GM21423 (cell line): Measurements from ENCODE around the gene KCTD21.
A peak's percentile ranks its signal among the peaks of the same experiment; 100 is the strongest.

Experiments
- ATAC-seq: cut with Tn5 transposase; IDR thresholded peaks from one replicate; pipeline ENCODE4 v1.9.1; 2021; ENCODE audit warnings: mild to moderate bottlenecking, moderate library complexity; ENCODE audit not compliant: unreplicated experiment

Gene KCTD21

DNA sequence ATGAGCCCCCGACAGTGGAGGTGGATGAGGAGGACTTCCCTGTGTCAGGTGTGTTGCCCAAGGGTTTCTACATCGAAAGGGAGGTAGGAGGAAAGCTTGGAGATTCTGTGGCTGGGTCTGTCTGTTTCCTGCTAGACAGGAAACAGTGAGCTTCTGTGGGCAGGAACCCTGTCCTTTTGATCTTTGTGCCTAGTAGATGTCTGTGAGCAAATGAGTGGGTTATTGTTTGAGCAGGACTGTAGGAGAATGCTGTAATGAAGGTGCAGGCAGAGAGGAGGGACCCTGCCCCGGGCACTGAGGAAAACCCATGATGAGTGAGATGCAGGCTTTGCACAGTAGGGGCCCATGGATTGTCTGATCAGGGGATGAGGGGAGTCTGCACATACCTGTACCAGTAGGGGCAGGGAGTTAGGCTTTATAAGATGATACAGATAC lies 14.3 kb upstream of the KCTD21 start:
- ATAC-seq: no peak

DNA sequence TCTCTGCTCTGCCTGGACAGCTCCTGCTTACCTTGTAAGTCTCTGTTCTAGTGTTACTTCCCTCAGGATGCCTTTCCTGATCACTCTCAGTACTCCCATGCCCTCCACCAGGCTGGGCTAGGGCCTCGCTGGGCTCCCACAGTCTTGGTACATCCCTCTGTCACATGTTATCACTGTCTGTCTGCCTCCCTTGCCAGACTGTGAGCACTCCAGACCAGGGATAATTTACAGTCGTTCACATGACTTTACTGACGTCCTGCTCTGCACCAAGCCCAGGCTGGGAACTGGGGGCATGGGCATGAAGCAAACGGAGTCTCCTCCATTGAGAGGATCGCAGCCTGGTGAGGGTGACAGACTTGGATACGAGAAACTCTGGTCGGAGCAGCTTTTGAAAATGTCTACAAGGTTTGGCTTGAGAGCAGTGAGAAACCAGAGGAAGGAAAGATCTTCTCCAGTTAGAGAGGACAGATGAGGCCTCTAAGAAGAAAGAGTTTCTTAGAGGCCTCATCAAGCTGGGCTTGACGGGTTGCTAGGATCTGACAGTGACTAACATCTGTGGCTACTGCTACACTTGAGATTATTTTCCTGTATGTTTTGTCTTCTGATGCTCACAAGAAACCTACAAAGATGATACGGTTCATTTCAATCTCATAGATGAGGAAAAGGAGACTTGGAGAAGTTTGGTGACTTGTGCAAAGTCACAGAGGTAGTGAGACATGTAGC lies 12.8 kb upstream of the KCTD21 start:
- no peak for ATAC-seq

DNA sequence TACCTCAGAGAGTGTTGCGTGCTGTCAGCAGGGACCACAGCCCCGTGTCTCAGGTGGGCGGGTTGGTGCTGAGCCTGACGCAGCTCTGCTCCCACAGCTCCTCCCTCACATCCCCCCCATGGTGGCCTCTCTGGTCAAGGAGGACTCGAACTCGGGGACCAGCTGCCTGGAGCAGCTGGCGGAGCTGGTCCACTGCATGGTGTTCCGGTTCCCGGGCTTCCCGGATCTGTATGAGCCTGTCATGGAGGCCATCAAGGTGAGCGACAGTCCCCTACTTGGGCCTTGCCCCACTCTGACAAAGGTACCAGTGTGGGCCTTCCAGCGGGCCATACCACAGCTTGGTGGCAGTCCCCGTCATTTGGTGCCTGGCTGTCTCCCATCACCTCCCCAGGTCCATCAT lies 12.1 kb upstream of the KCTD21 start:
- ATAC-seq: no peak

DNA sequence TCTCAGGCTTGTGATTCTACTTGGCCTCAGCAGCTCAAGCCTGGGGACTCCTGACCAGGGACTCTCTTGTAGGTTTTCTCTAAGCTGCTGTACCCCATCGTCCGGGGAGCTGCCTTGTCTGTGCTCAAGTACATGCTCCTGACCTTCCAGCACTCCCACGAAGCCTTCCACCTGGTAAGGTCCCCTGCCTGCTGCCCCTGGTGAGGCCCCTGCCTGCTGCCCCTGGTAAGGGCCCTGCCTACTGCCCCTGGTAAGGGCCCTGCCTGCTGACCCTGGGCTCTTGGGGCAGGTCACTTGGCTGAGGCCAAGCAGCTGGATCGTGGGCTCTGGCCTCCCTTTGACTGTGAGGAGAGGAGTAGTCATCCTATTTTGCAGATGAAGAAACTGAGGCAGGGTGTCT lies 11.6 kb upstream of the KCTD21 start:
- ATAC-seq: no peak

DNA sequence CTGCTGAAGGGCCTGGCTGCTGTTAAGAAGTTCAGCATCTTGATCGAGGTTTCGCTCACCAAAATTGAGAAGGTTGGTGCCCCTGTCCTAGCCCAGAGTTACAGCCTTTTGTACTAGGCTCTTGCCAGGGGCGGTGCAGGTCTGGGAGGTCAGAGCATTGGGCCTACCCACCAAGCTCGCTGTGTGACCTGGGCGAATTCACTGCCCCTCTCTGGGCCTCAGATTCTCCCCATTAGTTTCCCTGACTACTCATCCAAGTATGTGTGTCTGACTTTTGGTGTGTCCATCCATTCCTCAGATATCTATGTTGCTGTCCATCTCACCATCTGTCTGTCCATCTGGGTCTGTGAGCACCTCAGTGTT lies 11.2 kb upstream of the KCTD21 start:
- no peak for ATAC-seq

DNA sequence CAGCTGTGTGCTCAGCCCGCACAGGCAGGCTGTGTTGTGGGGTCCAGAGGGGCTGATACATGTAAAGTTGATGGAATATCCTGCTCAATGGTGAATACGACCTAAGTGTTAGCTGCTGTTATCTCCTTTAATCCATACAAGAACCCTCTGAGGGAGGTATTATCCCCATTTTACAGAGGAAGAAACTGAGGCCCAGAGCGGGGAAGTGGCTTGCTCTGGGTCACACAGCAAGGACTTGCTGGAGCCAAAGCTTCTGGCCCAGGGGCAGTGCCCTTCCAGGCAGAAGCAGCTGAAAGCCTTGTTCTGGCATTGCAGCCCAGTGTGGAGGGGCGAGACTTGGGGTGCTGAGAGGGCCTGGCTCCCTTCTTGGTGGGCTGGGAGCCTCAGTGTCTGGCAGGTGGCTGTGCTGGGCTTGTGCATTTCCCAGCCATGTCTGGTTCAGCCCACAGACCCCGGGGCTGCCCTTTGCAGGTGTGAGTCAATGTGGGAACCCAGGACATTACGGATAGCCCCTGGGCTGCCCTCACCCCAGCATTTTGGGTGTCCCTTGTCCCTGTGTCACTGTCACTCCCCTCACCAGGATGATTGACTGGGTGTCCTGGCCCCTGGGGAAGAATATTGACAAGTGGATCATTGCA lies 10.7 kb upstream of the KCTD21 start:
- no peak for ATAC-seq

DNA sequence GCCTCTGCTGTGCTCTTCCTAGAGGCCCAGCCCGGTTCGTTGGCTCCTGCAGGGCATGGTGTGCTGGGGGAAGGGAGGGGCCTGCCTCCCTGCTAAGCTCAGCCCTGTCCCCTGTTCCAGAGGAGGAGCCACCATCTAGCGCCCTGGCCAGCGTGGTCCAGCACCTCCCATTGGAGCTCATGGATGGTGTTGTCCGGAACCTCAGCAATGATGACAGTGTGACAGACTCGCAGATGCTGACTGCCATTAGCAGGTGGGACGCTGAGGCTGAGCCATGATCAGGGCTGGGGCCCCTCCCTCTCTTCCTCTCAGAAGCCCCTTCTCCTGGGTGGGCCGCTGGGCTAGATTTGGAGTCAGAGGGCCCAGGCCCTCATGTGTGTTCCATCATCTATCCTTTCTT lies 9.4 kb upstream of the KCTD21 start:
- no peak for ATAC-seq

DNA sequence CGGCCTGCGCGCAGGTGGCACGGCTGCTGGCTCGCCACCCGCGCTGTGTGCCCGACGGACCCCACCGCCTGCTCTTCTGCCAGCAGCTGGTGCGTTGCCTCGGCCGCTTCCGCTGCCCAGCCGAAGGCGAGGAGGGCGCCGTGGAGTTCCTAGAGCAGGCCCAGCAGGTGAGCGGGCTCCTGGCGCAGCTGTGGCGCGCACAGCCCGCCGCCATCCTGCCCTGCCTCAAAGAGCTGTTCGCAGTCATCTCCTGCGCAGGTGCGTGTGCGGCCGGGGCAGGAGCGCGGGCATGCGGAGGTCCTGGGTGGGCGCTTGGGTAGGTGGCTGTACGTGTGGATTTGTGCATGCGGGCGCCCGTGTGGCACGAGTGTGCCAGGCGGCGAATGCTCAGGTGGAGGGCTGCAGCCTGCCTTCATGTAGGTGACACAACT lies 8.2 kb upstream of the KCTD21 start:
- ATAC-seq: no peak

DNA sequence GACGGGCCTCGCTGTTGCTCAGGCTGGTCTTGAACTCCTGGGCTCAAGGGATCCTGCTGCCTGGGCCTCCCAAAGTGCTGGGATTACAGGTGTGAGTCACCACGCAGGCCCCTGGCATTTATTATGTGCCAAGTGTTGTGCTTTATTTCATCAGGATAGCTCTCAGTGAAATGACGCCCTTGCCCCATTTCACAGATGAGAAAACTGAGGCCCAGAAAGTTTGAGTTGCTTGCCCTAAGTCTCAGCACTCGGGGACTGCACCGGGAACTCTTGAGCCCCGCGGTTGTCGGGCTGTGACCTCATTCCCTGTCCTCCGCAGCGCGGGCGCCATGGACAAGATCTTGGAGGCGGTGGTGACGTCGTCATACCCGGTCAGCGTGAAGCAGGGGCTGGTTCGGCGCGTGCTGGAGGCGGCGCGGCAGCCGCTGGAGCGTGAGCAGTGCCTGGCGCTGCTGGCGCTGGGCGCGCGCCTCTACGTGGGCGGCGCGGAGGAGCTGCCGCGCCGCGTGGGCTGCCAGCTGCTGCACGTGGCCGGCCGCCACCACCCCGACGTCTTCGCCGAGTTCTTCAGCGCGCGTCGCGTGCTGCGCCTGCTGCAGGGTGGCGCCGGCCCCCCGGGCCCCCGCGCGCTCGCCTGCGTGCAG lies 7.6 kb upstream of the KCTD21 start:
- no peak for ATAC-seq

DNA sequence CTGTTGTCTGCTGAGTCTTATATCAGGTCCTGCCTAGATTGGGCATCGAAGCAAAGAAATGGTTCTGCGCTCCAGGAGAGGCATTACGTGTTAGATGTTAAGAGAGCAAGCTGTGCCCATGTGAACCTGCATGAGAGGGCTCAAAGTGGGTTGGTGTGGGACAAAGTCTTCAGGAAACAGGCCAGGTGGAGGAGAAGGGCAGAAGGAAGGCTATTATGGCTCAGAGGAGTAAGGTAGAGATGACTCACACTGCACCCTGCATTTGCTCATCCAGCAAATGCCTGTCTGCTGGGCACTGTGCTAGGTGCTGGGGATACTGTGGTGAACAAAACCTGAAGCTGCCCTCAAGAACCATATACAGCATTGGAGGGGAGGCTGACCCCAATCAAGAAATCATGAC lies 6.1 kb upstream of the KCTD21 start:
- ATAC-seq: no peak

DNA sequence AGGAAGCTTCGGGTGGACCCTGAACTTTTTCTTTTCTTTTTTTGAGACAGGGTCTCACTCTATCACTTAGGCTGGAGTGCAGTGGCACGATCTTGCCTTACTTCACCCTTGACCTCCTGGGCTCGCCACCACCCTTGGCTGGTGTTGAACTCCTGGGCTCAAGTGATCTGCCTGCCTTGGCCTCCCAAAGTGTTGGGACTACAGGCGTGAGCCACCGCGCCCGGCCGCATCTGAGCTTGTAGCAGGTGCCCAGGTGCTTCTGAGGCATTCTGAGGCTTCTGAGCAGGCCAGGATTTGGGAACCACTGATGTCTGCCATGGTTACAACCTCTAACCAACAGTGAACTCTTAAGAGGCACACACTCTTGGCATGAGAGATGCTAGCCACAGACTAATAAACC lies 5.4 kb upstream of the KCTD21 start:
- ATAC-seq: no peak

DNA sequence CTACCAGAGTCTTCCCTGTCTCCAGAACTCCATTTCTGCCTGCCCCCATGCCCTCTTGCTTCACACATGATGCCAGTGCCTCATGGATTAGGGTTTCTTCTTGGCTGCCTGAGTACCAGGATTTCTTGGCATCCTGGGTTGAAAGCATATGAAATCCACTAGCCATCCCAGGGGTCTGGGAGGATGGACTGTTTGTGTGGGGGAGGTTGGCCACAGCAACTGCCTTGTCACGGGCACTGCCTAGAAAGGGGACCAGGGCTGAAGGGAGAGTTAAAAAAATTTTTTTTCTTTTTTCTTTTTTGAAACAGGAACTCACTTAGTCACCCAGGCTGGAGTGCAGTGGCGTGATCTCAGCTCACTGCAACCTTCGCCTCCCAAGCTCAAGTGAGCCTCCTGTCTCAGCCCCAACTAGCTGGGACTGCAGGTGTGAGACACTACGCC lies 4.5 kb upstream of the KCTD21 start:
- no peak for ATAC-seq

DNA sequence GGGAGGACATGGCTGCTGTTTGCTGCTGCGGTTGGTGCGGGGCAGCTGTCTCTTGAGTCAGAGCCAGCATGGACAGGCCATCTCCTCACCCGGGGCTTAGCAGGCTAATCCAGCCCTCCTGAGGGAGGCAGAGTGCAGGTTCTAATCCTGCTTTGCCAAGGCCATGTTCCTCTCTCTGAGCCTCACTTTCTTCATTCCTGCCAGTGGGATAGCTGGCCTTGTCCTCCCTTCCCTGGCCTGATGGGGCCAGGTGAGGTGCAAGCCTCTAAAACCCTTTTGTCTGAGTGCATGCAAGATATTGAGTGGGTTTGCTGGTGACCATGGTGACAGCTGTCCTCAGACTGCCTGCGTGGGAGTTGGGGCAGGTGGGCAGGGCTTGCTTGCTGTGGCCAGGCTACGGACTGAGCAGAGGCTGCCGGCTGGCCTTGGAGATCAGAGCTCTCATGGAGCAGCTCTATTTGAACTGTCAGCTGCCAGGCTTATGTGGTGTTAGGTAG lies 3.8 kb upstream of the KCTD21 start:
- no peak for ATAC-seq

DNA sequence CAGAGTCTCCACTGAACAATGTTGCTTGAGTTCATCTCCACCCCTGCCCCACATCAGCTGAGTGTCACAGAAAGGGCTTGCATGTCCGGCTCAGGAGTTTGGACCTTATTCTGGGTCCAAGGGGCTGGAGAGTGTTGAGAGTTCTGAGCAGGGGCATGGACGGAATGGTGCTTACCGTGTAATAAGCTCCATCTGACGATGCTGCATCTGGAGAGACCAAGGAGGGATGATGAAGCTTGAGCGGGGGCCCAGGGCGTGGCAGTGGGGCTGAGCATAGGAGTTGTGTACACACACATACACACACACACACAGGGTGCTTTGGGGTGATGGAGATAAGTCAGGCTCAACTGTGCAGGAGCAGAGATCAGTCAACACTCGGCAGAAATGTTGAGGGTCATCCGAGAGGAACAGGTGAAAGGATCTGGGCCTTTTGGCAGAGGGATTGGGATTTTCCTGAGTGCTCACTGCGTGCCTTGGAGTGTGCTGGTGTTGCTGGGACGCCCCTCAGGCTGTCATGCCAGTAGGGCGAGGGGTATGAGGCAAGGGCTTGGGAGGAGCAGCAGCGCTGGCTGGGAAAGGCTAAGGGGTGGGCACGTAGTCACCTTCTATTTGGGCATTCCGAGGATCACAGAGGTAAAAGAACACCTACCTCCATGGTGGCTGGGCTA lies 2.6 kb upstream of the KCTD21 start:
- no peak for ATAC-seq

DNA sequence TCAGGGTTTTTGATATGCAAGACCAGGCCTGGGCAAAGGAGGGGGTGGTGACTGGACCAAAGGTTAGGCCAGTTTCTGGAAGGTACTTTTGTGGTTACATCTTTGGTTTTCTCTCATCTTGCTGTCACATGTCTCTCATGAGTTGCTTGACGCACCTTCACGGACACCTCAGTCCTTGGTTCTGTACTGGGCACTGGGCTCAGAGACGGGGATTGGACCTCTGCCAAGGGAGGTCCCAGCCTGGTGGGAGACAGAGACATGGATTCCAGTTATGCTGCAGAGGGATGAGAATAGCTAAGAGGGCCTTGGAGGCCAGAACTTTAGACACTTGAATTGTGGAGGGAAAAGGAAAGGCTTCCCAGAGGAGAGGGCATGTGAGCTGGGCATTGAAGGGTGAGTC lies 1.9 kb upstream of the KCTD21 start:
- no peak for ATAC-seq

DNA sequence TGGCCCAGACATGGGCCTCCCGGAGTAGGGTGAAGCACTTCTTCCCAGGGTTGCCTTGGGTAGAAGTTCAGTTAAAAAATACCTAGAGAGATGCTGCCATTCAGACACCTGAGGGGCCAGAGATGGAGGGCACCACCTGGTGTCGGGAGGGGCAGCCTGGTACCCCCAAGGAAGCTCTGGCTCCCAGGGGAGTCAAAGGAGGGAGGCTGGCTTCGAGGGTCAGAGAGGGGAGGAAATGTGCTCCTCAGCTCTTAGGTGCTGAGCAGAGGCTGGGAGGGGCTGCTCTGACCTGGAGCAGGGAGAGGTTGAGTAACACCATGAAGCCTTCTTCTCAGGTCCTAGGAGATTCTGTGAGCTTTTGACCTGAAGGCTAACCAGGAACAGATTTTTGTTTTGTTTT lies 1.4 kb upstream of the KCTD21 start:
- no peak for ATAC-seq

DNA sequence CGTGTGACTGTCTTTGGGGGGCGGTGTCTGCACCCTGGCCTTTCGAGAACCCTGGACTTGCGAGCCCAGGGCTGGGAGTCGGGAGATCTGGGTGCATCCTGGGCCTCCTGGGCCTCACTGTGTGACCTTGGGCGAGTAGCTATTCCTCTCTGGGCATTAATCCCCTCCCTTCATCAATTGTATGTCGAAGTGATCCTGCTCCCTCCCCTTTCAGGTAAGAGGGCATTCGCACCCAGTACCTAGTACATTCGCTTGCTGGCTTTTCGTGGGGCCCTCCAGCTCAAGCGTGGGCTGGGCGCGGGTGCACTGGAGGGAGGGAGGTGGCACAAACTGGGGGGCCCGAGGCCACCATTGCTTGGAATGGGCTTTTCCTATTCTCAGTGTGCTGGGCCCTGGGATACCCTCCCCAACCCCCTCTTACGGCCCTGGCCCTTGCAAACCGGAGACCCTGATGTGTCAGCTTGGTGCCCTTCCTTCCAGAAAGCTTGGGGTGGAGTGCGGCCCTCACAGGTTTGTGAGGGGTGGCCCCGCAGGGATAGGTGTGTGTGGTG lies 823 bp upstream of the KCTD21 start:
- no peak for ATAC-seq

DNA sequence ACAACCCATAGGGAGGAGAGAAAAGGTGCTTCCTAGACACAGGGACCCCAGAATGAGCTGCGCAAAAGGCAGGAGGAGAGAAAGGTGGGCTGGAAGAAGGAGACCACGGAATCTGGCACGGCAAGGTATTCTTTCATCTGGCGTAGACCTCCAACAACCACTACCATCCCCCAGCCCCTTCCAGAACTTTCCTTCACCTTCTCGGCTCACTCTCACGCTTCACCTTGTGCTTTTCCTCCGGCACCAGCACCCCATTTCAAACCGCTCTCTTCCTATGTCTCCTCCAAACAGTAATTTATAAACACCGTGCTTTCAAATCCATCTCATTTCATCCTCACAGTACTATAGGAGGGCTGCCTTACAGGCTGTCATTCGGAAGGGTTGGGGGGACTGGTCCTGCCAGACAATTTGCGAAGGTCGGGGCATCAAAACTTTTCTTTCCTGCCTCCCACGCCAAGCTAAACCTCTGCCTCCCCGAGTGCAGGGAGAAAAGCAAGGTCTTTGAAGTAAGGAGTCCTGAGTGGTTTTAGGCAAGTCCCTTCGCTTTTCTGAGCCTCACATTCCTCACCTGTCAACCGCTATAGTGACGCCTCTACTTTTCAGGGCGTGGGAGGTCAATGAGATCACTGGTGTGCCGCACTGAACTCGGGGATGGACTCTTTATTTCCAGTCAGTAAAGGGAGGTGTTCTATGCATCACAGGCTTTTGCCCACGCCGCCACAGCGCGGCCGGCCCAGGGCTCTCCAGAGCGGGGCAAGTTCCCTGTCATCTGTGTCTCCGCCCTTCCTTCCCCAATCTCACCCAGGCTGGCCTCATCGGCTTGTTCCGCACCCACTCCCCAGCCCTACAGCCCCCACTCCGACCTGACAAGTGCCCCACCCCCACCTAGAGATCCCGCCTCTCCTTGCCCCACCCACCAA lies 800 bp downstream of the KCTD21 start:
- peak; percentile 19 for ATAC-seq

DNA sequence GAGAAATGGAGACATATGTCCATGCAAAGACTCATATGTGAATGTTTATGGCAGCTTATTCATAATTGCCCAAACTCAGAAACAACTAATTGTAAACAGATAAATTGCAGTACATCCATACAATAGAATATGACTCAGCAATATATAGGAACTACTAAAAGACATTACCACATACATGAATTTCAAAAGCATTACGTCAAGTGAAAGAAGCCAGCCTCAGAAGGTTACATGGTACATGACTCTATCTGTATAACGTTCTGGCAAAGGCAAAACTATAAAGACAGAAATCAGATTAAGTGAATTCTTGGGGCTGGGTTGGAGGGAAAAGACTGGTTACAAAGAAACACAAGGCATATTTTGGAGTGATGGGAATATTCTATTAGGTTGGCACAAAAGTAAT lies 7.2 kb downstream of the KCTD21 start:
- no peak for ATAC-seq

DNA sequence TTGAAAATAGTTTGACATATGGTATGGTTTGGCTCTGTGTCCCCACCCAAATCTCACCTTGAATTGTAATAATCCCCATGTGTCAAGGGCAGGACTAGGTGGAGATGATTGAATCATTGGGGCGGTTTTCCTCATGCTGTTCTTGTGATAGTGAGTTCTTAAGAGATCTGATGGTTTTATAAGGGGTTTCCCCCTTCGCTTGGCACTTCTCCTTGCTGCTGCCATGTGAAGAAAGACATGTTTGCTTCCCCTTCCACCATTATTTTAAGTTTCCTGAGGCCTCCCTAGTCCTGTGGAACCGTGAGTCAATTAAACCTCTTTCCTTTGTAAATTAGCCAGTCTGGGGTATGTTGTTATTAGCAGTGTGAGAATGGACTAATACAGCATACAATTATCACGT lies 7.7 kb downstream of the KCTD21 start:
- ATAC-seq: no peak
